Activated CD4-positive, alpha-beta memory T cell treated with anti-CD3 and anti-CD28 coated beads, Interleukin-2, amount 10 ng/mL, durations not matched to agents 7 days and 5 days (primary cell): Measurements from ENCODE around the gene PTPN20. TPM values are rescaled to one million over a fixed set of nuclear protein-coding genes. Genes with fewer than 3 reads are reported as not detected.
A peak's percentile ranks its signal among the peaks of the same experiment; 100 is the strongest.

Source experiments
- CTCF ChIA-PET: fragments of 350-600 bp; sonication (Branson Sonifier 250); formaldehyde crosslinking; loops from one replicate; lab custom pipeline; 2021; ENCODE audit warnings: antibody characterized with exemption, inconsistent platforms; lab: Charles Lee
- POLR2A ChIA-PET: fragments of 350-600 bp; sonication (Branson Sonifier 250); formaldehyde crosslinking; loops from one replicate; lab custom pipeline; 2021; ENCODE audit warnings: antibody characterized with exemption; lab: Charles Lee
- DNase-seq: peaks from one replicate; pipeline ENCODE4 v3.0.0-alpha.2; 2020
- H3K27ac Mint-ChIP-seq: one replicate; pipeline ENCODE4 v1.8.0; 2021; ENCODE audit warnings: mild to moderate bottlenecking, mixed read lengths
- H3K27me3 Mint-ChIP-seq: one replicate; pipeline ENCODE4 v1.8.0; 2021; ENCODE audit warnings: mixed read lengths
- H3K36me3 Mint-ChIP-seq: one replicate; pipeline ENCODE4 v1.8.0; 2021; ENCODE audit warnings: low read depth, mixed read lengths
- H3K4me1 Mint-ChIP-seq: one replicate; pipeline ENCODE4 v1.8.0; 2021; ENCODE audit warnings: mixed read lengths
- H3K4me3 Mint-ChIP-seq: one replicate; pipeline ENCODE4 v1.8.0; 2021; ENCODE audit warnings: mild to moderate bottlenecking, mixed read lengths
- H3K9me3 Mint-ChIP-seq: one replicate; pipeline ENCODE4 v1.8.0; 2021; ENCODE audit warnings: mixed read lengths
- total RNA-seq, 2 experiments: library from RNA; stranded (reverse); gene quantifications; one replicate each; pipeline ENCODE4 v1.2.3, GENCODE V29; 2021

PTPN20 gene
- total RNA-seq, 2 experiments from 2014 or later: 0.38 to 0.45 TPM

- POLR2A ChIA-PET: no interaction called here
- no peaks in the 10 kb centered on the region for H3K9me3 Mint-ChIP-seq
Observed at GRCh38 chr10:47026301-47027107, 115.3 kb downstream of the PTPN20 start.

GRCh38 chr10:47027108-47027783, 116.0 kb downstream of the PTPN20 start:
- H3K36me3 Mint-ChIP-seq: no peaks in the 10 kb centered on the region
- DNase-seq: peak; percentile 11
- ChIA-PET CTCF (interaction anchor here (1.4 kb wide), 1 partner anchor 291 kb away, joined by 4 read pairs; no protein-coding TSS in a partner anchor), POLR2A (no interaction called here)
- no peak overlapping the region for H3K27ac Mint-ChIP-seq
- H3K4me3 Mint-ChIP-seq: no peak overlapping the region
- no peaks in the 10 kb centered on the region for H3K4me1 Mint-ChIP-seq
- no peaks in the 10 kb centered on the region for H3K27me3 Mint-ChIP-seq
- no peaks in the 10 kb centered on the region for H3K9me3 Mint-ChIP-seq

More at GRCh38 chr10:47026301-47027107, 115.3 kb downstream of the PTPN20 start:
- Mint-ChIP-seq H3K27me3 (no peaks in the 10 kb centered on the region), H3K36me3 (no peaks in the 10 kb centered on the region), H3K4me3 (no peak overlapping the region), H3K27ac (no peak overlapping the region), H3K4me1 (no peaks in the 10 kb centered on the region)
- peak; percentile 12 for DNase-seq
- CTCF ChIA-PET: interaction anchor here (1.4 to 2.7 kb wide), 3 partner anchors 21 to 292 kb away, joined by 4 to 16 read pairs (median 7); no protein-coding TSS in a partner anchor

- ChIA-PET CTCF (no interaction called here), POLR2A (no interaction called here)
- Mint-ChIP-seq H3K9me3 (no peaks in the 10 kb centered on the region), H3K27me3 (no peaks in the 10 kb centered on the region), H3K36me3 (no peaks in the 10 kb centered on the region), H3K4me3 (no peak overlapping the region), H3K27ac (no peak overlapping the region), H3K4me1 (no peaks in the 10 kb centered on the region)
- peak; percentile 11 for DNase-seq
Observed at GRCh38 chr10:47027784-47028260, 116.6 kb downstream of the PTPN20 start.

GRCh38 chr10:47028466-47028865, 117.2 kb downstream of the PTPN20 start:
- H3K4me3 Mint-ChIP-seq: no peak overlapping the region

GRCh38 chr10:47029181-47030009, 118.2 kb downstream of the PTPN20 start:
- Mint-ChIP-seq H3K36me3 (no peaks in the 10 kb centered on the region), H3K27me3 (no peaks in the 10 kb centered on the region), H3K27ac (no peak overlapping the region), H3K4me3 (no peak overlapping the region), H3K9me3 (no peaks in the 10 kb centered on the region), H3K4me1 (no peaks in the 10 kb centered on the region)
- CTCF ChIA-PET: interaction anchor here (1.0 kb wide), 1 partner anchor 18 kb away, joined by 3 read pairs; no protein-coding TSS in a partner anchor
- peak; percentile 7 for DNase-seq
- POLR2A ChIA-PET: interaction anchor here (0.8 kb wide), 1 partner anchor 282 kb away, joined by 3 read pairs; no protein-coding TSS in a partner anchor

More at GRCh38 chr10:47028466-47028865, 117.2 kb downstream of the PTPN20 start:
- DNase-seq: peak; percentile 13
- ChIA-PET CTCF (no interaction called here), POLR2A (interaction anchor here (0.8 kb wide), 1 partner anchor 283 kb away, joined by 3 read pairs; no protein-coding TSS in a partner anchor)
- Mint-ChIP-seq H3K27ac (no peak overlapping the region), H3K4me1 (no peaks in the 10 kb centered on the region), H3K9me3 (no peaks in the 10 kb centered on the region), H3K36me3 (no peaks in the 10 kb centered on the region), H3K27me3 (no peaks in the 10 kb centered on the region)

- CTCF ChIA-PET: interaction anchor here (1.0 kb wide), 1 partner anchor 17 kb away, joined by 3 read pairs; no protein-coding TSS in a partner anchor
- Mint-ChIP-seq H3K27ac (no peak overlapping the region), H3K27me3 (no peaks in the 10 kb centered on the region), H3K9me3 (no peaks in the 10 kb centered on the region), H3K36me3 (no peaks in the 10 kb centered on the region), H3K4me3 (no peak overlapping the region), H3K4me1 (no peaks in the 10 kb centered on the region)
- DNase-seq: peak; percentile 6
- POLR2A ChIA-PET: no interaction called here
Observed at GRCh38 chr10:47030191-47030703, 119.0 kb downstream of the PTPN20 start.

- Mint-ChIP-seq H3K4me1 (no peaks in the 10 kb centered on the region), H3K36me3 (no peaks in the 10 kb centered on the region), H3K9me3 (no peaks in the 10 kb centered on the region), H3K27ac (no peak overlapping the region), H3K4me3 (no peak overlapping the region), H3K27me3 (no peaks in the 10 kb centered on the region)
- CTCF ChIA-PET: no interaction called here
- POLR2A ChIA-PET: no interaction called here
- DNase-seq: no peak
Observed at GRCh38 chr10:47031211-47031900, 120.1 kb downstream of the PTPN20 start.

GRCh38 chr10:47031901-47032465, 120.8 kb downstream of the PTPN20 start:
- H3K27me3 Mint-ChIP-seq: no peaks in the 10 kb centered on the region
- no peaks in the 10 kb centered on the region for H3K36me3 Mint-ChIP-seq
- no peak overlapping the region for H3K27ac Mint-ChIP-seq
- ChIA-PET CTCF (no interaction called here), POLR2A (no interaction called here)
- H3K4me1 Mint-ChIP-seq: no peaks in the 10 kb centered on the region
- no peaks in the 10 kb centered on the region for H3K9me3 Mint-ChIP-seq
- no peak overlapping the region for H3K4me3 Mint-ChIP-seq
- DNase-seq: no peak

- DNase-seq: no peak
- no peaks in the 10 kb centered on the region for H3K9me3 Mint-ChIP-seq
- H3K27ac Mint-ChIP-seq: no peak overlapping the region
- ChIA-PET CTCF (interaction anchor here (1.2 to 1.4 kb wide), 2 partner anchors 8 to 279 kb away, joined by 4 to 6 read pairs; no protein-coding TSS in a partner anchor), POLR2A (no interaction called here)
- no peaks in the 10 kb centered on the region for H3K27me3 Mint-ChIP-seq
- no peaks in the 10 kb centered on the region for H3K4me1 Mint-ChIP-seq
- H3K36me3 Mint-ChIP-seq: no peaks in the 10 kb centered on the region
- H3K4me3 Mint-ChIP-seq: no peak overlapping the region
Observed at GRCh38 chr10:47033081-47033480, 121.9 kb downstream of the PTPN20 start.

GRCh38 chr10:47033541-47034270, 122.5 kb downstream of the PTPN20 start:
- H3K4me3 Mint-ChIP-seq: no peak overlapping the region
- CTCF ChIA-PET: interaction anchor here (1.2 to 1.4 kb wide), 2 partner anchors 9 to 278 kb away, joined by 4 to 6 read pairs; no protein-coding TSS in a partner anchor
- H3K36me3 Mint-ChIP-seq: no peaks in the 10 kb centered on the region
- no peak for DNase-seq
- no peaks in the 10 kb centered on the region for H3K4me1 Mint-ChIP-seq
- POLR2A ChIA-PET: no interaction called here
- no peaks in the 10 kb centered on the region for H3K9me3 Mint-ChIP-seq
- H3K27me3 Mint-ChIP-seq: no peaks in the 10 kb centered on the region
- H3K27ac Mint-ChIP-seq: no peak overlapping the region

GRCh38 chr10:47034441-47035051, 123.3 kb downstream of the PTPN20 start:
- CTCF ChIA-PET: interaction anchor here (1.4 kb wide), 1 partner anchor 10 kb away, joined by 6 read pairs; no protein-coding TSS in a partner anchor

More at GRCh38 chr10:47034441-47035051, 123.3 kb downstream of the PTPN20 start:
- Mint-ChIP-seq H3K27me3 (no peaks in the 10 kb centered on the region), H3K27ac (no peak overlapping the region), H3K4me1 (no peaks in the 10 kb centered on the region), H3K36me3 (no peaks in the 10 kb centered on the region), H3K9me3 (no peaks in the 10 kb centered on the region), H3K4me3 (no peak overlapping the region)
- DNase-seq: no peak
- POLR2A ChIA-PET: no interaction called here
